Body of pancreas (tissue), 4 donors: ENCODE data around the gene NMRAL1.

Experiments
- CTCF ChIP-seq, 7 experiments: fragments of 450-650 bp in 4 of 7; fragments of 200-600 bp in 3 of 7; sonication (generic) in 3 of 7; IDR thresholded peaks; one replicate each; pipeline ENCODE4 v1.5.1; 2016 to 2019; ENCODE audit warnings: antibody characterized with exemption in 7 of 7
- POLR2A ChIP-seq, 3 donors: fragments of 450-650 bp; IDR thresholded peaks; one replicate each; pipeline ENCODE4 v1.6.1; 2016; ENCODE audit warnings: antibody characterized with exemption in 3 of 3, mild to moderate bottlenecking in 2 of 3

GRCh38 chr16:4474192-4474961, at the start of gene NMRAL1:
- peak; percentile 20 to 72 (median 71) for TF ChIP-seq POLR2A (IDR thresholded peaks at IDR 0.05)
- peak in 6 of 7 experiments; percentile 4 to 35 (median 12) for TF ChIP-seq CTCF (IDR thresholded peaks at IDR 0.05)
